ENCODE measurements around the gene USP20. TPM values are rescaled to one million over a fixed set of nuclear protein-coding genes. Genes with fewer than 3 reads are reported as not detected.

The USP20 gene
- total and polyA plus RNA-seq, 4 donors: 15.7 to 24.1 (median 21.4) TPM

- no peak for TF ChIP-seq CTCF (IDR thresholded peaks at IDR 0.05; ENCODE audit: control extremely low read depth, extremely low read depth)
- Histone ChIP-seq H3K27ac (ENCODE audit: low read depth in 1 of 2, low read length in 1 of 2) (no peak overlapping the region), H3K27me3 (ENCODE audit: control insufficient read depth in 3 of 3, insufficient read depth in 3 of 3, low read length in 2 of 3) (no peaks in the 10 kb centered on the region), H3K9me3 (ENCODE audit: control insufficient read depth in 4 of 4, insufficient read depth in 3 of 4, low read length in 3 of 4) (no peaks in the 10 kb centered on the region), H3K36me3 (ENCODE audit: control insufficient read depth in 4 of 4, insufficient read depth in 4 of 4, low read length in 4 of 4) (peaks cover 0 to 2% (median under 1%) of the 10 kb centered on the region in 4 donors), H3K9ac (ENCODE audit: insufficient read depth in 1 of 2, low read length in 2 of 2) (no peak overlapping the region), H3K4me3 (no peak overlapping the region), H3K4me1 (ENCODE audit: control insufficient read depth in 5 of 5, insufficient read depth in 5 of 5, low read length in 5 of 5) (peaks cover 0 to 19% (median 8%) of the 10 kb centered on the region in 5 donors)
- DNase-seq (no peak), ATAC-seq (ENCODE audit: insufficient read depth, low FRiP score) (no peak)
- 88 to 89% methylated on average over 12 of the region's 12 CpGs for WGBS, 2 donors
These were observed 3.5 kb downstream of the USP20 start for GRCh38 chr9:129838707-129839259.

GRCh38 chr9:129839324-129840023 lies 4.2 kb downstream of the USP20 start:
- ATAC-seq (ENCODE audit: insufficient read depth, low FRiP score): no peak
- no peaks in the 10 kb centered on the region for H3K9me3 ChIP-seq (ENCODE audit: control insufficient read depth in 4 of 4, insufficient read depth in 3 of 4, low read length in 3 of 4)
- no peak overlapping the region for H3K4me3 ChIP-seq
- no peak overlapping the region for H3K27ac ChIP-seq (ENCODE audit: low read depth in 1 of 2, low read length in 1 of 2)
- no peak overlapping the region for H3K9ac ChIP-seq (ENCODE audit: insufficient read depth in 1 of 2, low read length in 2 of 2)
- no peak for DNase-seq
- H3K27me3 ChIP-seq (ENCODE audit: control insufficient read depth in 3 of 3, insufficient read depth in 3 of 3, low read length in 2 of 3): no peaks in the 10 kb centered on the region
- WGBS, 2 donors: 77 to 79% methylated on average over 10 of the region's 10 CpGs
- H3K36me3 ChIP-seq (ENCODE audit: control insufficient read depth in 4 of 4, insufficient read depth in 4 of 4, low read length in 4 of 4): peaks cover 0 to 2% (median under 1%) of the 10 kb centered on the region in 4 donors
- TF ChIP-seq CTCF (IDR thresholded peaks at IDR 0.05; ENCODE audit: control extremely low read depth, extremely low read depth): no peak
- peaks cover 0 to 12% (median 8%) of the 10 kb centered on the region in 5 donors for H3K4me1 ChIP-seq (ENCODE audit: control insufficient read depth in 5 of 5, insufficient read depth in 5 of 5, low read length in 5 of 5)

- no peak for TF ChIP-seq CTCF (IDR thresholded peaks at IDR 0.05; ENCODE audit: control extremely low read depth, extremely low read depth)
- no peak overlapping the region for H3K4me3 ChIP-seq
- H3K4me1 ChIP-seq (ENCODE audit: control insufficient read depth in 5 of 5, insufficient read depth in 5 of 5, low read length in 5 of 5): peaks cover 0 to 9% (median 8%) of the 10 kb centered on the region in 5 donors
- DNase-seq (no peak), ATAC-seq (ENCODE audit: insufficient read depth, low FRiP score) (no peak)
- WGBS, 2 donors: 79 to 83% methylated on average over 8 of the region's 8 CpGs
- no peaks in the 10 kb centered on the region for H3K27me3 ChIP-seq (ENCODE audit: control insufficient read depth in 3 of 3, insufficient read depth in 3 of 3, low read length in 2 of 3)
- H3K9me3 ChIP-seq (ENCODE audit: control insufficient read depth in 4 of 4, insufficient read depth in 3 of 4, low read length in 3 of 4): no peaks in the 10 kb centered on the region
- H3K27ac ChIP-seq (ENCODE audit: low read depth in 1 of 2, low read length in 1 of 2): no peak overlapping the region
- H3K36me3 ChIP-seq (ENCODE audit: control insufficient read depth in 4 of 4, insufficient read depth in 4 of 4, low read length in 4 of 4): peaks cover 0 to 2% (median under 1%) of the 10 kb centered on the region in 4 donors
- no peak overlapping the region for H3K9ac ChIP-seq (ENCODE audit: insufficient read depth in 1 of 2, low read length in 2 of 2)
These were observed 4.8 kb downstream of the USP20 start for GRCh38 chr9:129840034-129840433.

Data from lung (tissue), 12 donors.